ENCODE data around the gene NFILZ.

Gene NFILZ, protein sequence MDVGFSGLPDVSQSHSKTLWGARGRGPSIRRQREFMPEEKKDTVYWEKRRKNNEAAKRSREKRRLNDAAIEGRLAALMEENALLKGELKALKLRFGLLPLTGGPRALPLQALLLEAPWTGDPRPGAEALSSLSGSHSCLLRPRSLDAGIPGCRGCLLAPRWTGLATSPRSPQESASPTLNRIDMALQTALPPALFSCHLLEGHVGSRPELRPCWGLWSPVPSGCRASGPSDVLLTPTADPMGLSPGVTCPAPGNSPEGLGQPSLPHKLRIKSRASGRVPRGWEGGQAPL

DNA sequence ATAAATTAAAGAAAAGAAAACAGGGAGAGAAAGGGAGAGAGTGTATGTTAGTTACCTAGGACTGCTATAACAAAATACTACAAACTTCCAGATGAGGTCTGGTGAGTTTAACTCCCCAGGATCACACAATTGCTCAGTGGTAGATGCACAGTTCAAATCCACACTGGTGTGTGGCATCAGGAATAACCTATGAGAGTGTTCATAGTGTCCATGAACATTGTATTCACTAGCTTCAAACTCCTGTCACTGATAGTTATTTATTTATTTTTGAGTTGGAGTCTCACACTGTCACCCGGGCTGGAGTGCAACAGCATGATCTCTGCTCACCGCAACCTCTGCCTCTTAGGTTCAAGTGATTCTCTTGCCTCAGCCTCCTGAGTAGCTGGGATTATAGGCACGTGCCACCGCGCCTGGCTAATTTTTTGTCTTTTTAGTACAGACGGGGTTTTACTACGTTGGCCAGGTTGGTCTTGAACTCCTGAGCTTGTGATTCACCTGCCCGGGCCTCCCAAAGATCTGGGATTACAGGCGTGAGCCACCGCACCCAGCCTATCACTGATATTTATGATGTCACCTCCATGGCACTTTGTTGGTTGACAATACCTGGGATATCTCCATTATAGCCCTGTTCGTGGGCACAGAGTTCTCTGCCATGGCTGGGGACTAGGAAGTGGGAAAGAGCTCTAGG lies at the start of gene NFILZ:
TSS of gene NFILZ (plus strand) at position 638 of the 688 bp plus-strand sequence. CDS start 46,133 bp downstream, outside the sequence.
- DNase-seq (ENCODE audit: low read depth), result no peak

DNA sequence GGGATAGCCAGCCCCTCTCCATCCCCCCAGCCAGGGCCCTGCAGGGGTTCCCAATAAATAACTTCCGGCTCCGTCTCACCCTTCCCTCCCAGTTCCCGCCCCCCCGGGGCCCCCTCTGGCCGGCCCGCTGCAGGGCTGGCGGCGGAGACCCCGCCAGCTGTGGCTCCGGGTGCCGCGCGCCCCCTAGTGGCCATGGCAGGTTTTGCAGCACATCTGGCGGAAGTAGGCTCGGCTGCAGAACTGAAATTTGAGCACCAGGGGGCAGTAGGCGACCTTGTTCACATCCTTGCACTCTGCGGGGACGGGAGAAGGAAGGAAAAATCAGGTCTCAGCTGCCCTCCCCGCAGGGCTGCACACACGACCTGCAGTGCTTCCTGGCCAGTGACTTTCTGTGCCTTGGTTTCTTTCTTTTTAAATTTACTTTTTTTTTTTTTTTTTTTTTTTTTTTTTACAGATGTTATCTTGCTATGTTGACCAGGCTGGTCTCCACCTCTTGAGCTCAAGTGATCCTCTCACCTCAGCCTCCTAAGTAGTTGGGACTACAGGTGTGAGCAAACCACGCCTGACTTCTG lies 49.6 kb upstream of the NFILZ start:
- no peak for DNase-seq (ENCODE audit: low read depth)

DNA sequence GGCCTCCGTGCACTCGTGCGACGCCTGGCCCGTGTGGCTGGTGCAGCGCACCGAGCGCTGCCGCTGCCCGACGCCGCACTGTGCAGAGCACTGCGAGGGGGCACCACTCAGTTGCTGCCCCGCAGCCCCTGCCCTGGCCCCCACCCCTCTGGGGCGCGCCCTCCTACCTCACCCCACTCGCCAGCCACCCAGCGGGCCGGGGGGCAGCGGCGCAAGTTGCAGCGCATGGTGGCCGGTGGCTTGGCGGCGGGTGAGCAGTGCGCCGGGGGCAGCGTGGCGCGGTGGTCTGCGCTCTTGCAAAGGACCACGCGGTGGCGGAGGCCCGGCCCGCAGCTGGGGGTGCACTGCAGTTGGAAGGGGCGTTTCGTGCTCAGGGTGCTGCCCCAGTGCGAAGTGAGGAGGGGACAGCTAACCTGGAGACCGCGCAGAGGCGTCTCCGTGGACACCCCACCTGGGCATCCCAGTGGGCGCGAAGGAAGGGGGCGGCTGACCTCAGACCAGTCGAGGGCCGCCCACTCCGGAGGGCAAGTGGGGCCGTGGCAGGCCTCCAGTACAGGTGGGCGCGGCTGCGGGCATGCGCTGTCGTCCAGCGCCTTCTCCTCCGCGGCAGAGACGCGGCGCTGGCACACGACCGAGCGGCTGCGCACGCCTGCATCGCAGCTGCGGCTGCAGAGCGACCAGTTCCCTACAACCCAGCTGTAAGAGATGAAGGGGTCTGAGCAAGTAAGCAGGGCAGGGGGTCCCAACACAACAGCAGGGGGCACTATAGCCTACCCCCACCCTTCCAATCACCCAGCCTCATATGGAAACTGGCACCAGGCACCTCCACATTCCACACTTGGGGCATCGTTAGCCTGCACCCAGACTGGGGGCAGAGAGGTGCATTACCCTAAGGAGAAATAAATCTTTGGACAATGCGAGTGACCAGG lies 45.2 kb upstream of the NFILZ start:
- no peak for DNase-seq (ENCODE audit: low read depth)

DNA sequence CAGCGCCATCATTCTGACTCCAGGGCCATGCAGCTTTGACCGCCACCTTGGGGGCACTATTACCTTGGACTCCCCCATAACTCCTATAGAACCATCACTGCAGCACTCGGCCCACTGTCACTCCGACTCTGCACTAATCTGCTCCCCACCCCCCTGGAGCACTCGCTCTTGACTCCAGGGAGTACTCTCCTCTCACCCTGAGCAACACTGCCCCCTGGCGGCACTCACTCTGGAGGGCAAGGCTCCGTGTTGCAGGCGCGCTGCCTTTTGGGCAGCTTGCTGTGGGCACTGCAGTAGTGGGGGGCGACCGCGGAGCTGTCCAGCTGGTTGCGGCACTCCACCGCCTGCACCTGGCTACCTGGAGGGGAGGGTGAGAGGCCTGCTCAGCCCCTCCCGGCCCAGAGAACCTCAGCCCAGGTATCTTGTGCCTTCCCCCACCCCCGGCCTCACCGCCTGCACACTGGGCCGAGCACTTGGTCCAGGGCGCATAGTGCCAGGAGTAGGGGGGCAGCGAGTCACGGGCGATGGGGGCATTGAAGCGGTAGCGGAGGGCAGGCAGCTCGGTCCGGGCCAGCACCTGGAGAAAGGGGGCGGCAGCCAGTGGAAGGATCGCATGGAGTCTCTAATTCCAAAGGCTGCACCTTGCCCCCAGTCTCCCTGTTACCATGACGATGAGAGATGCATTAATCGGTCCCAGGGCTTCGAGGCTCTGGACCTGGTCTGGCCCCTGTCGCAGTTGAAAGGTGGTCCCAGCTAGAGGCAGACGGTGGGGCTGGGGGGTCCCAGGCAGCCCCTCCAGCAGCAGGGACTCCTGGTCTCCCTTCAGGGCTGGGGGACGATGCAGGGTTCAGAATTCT lies 44.3 kb upstream of the NFILZ start:
- DNase-seq (ENCODE audit: low read depth), result no peak

DNA sequence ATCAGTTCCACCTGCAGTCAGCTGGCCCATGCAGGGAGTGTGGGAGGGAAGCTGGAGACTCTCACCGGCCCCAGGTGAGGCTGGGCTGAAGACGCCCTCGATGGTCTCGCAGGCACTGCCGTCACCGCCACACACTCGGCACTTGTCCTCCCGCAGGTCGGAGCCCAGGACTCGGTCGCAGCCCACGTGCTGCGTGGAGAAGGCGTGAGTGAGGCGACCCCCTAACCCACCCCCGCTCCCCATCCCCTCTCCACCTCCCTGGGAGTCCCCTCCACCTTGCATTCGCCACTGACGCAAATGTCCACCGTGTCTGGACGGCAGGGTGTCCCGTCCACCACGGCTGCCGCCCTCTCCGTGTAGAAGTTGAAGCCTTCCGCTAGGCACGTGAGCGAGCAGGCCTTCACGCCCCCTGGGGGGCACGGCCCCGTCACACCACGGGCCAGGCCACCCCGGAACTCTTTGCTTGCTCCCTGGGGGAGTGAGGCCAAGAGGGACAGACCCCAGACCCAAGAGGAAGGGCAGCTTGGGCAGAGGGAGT lies 41.2 kb upstream of the NFILZ start:
- no peak for DNase-seq (ENCODE audit: low read depth)

DNA sequence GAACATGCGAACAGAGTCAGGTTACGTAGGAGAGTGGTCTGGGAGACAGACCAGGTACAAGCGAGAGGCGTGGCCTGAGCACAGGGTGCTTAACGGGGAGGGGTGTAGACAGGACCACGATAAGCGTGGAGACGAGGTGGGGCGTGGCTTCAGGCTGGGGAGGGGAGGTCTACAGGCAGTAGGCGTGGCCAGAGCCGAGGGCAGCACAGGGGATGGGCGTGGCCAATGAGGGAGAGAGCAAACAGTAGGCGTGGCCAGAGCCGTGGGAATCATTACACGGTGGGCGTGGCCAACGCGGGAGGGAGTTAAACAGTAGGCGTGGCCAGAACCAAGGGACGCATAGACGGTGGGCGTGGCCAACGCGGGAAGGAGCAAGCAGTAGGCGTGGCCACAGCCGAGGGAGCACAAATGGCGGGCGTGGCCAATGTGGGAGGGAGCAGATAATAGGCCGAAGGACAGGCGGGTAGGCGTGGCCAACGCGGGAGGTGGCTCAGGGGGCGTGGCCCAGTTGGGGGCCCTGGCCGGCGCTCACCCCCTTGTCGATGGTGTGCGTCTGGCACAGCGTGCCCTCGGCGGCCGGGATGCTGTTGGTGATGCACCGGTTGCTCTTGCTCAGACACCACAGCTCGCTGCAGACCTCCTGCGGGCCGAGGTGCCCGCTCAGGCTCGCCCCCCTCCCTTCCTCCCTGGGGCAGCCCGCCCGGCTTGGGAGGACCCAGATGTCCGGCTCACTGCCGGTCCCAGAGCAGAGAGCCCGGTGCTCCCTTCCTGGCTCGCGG lies 38.0 kb upstream of the NFILZ start:
- no peak for DNase-seq (ENCODE audit: low read depth)

DNA sequence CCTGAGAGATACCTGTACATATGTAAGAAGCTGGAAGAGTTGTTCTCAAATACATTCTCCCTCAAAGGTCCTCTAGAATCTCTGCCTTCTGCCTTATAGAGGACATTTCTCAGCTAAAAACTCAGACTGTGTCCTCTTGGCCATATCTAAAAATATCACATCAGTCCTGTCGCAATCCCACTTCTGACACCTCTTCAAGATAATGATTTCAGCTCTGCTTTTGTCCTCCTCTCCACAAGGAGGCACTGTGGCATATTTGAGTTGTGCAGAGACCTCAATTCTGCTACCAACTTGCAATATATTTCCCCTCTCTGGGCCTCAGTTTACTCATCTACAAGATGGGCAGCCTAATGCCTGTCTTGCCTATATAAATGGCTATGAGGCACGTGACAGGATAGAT lies 36.5 kb upstream of the NFILZ start:
- no peak for DNase-seq (ENCODE audit: low read depth)

DNA sequence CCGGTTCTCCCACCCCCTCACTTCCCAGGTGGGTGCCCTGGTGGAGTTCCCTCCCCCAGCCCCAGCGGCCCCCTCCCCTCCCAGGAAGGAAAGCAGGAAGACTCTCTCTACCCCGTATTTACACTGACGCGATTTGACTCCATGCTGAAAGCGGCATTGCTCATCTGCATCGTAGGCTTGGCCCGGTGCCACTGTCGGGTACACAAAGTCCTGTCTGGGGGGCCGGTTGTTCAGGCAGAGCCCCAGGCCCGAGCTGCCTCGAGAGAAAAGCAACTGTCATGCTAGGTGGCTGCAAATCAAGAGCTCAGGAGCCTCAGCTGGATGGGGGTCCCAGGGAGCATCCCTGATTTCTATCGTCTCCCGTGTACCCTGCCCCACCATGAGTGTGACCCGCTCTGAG lies 34.8 kb upstream of the NFILZ start:
- no peak for DNase-seq (ENCODE audit: low read depth)

DNA sequence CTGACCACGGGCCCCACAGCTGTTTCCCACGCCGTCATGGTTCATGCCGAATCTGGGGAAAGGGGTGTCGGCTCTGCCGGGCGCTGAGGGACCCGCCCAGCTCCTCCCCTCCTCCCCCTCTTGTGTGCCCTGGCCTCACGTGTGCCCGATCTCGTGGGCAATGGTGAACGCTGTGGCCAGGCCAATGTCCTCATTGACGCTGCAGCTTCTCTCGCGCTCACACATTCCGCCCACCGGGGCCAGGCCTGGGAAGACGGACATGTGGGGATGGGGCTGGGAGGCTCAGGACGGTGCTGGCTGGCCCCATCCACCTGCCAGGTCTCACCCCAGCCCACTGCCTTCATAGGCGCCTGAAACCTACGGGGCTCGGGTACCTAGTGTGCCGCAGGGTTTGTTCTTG lies 34.3 kb upstream of the NFILZ start:
- no peak for DNase-seq (ENCODE audit: low read depth)

DNA sequence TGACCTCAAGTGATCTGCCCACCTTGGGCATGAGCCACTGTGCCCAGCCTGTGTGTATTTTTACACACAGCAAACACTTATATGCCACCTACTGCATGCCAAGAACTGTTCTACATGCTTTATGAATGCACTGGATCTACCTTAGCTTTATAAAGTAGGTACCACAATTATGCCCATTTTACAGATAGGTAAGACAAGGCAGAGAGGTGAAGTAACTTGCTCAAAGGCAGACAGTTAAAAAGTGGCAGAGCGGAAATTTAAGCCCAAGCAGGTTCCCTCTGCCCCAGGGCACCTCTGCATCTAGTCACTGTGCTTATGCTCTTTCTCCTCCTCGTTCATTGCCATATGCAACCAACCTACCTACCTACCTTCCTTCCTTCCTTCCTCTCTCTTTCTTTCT lies 30.4 kb upstream of the NFILZ start:
- DNase-seq (ENCODE audit: low read depth), result no peak

DNA sequence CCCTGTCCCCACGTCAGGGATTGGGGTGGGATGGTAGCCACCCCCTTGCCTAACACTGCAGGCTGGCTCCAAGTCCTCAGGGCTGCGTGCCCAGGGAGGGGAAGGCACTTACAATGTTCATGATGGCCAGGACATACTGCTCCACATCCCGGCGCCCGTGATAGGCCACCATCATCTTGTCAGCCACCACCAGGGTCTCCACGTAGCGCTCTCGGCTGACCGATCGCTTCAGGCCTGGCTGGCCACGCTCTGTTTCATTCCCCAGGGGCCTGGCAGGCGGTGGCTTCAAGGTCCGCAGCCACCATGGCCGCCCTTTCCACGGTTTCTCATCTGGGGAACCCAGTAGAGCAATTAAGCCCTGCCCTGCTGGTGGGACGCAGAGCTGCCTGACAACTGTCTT lies 29.6 kb upstream of the NFILZ start:
- no peak for DNase-seq (ENCODE audit: low read depth)

DNA sequence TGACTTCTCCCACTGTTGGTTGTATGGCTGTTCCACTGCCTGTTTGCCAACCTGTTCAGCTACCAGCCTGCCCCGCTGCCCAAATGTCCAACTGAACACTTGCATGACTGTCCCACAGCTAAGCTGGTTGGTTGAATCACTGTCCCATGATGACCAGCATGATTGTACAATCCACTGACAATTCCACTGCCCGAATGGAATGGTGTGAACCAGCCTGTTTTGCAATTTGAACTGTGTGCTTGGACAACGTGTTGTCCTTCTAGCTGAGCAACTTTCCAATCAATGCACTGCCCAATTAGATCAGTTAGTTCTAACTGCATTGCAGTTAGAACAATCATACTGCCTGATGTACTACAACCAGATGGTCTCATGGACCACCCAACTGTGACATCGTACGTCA lies 28.6 kb upstream of the NFILZ start:
- DNase-seq (ENCODE audit: low read depth), result no peak

DNA sequence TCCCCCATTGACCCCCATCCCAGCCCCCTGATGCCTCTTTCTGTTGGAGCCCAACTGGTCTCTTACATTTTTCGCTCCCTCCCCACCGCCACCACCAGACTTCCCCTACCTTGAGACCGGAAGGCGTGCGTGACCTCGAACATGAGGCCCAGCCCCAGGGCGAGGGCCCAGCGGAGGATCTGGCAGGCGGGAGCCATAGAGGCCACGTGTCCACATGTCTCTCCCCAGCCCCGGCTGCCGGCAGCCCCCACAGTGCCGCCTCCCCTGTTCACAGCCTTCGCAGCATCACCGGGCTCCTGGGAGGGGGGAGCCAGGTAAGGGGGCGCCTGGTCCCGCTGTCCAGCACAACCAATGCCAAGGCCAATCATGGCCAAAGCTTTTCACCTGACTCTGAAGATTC lies 24.9 kb upstream of the NFILZ start:
- no peak for DNase-seq (ENCODE audit: low read depth)

DNA sequence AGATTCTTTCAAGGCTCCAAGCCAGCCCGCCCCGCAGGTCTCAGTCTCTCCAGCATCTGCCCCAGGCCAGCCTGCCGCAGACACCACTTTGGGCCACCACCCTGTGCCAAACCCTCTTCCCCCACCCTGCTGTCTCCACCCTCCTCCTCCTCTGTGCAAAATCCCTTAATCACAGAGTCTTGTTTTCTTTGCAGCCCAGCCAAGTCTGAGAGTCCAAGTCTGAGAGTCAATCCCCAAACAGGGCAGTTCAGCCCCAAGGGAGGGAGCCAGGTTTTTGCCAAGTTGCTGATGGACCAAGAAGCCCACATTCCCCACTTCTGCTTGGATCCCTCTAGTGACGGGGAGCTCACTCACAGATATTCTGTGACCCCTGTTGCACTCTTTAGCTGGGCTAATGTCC lies 23.0 kb upstream of the NFILZ start:
- DNase-seq (ENCODE audit: low read depth), result no peak

DNA sequence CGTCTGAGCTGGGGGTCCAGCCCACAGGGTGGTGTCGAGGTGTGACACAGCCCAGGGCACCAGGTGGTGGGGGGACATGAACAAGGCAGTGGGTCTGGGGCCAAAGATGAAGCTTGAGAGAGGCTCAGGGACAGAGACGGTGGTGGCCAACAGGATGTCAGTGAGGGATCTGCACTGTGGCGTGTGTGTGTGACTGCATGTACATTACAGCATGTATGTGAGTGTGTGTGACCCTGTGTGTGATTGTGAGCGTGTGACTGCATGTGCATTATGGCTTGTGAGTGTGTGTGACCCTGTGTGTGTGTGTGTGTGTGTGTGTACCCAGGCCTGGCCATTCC lies 21.5 kb upstream of the NFILZ start:
- DNase-seq (ENCODE audit: low read depth), result no peak

DNA sequence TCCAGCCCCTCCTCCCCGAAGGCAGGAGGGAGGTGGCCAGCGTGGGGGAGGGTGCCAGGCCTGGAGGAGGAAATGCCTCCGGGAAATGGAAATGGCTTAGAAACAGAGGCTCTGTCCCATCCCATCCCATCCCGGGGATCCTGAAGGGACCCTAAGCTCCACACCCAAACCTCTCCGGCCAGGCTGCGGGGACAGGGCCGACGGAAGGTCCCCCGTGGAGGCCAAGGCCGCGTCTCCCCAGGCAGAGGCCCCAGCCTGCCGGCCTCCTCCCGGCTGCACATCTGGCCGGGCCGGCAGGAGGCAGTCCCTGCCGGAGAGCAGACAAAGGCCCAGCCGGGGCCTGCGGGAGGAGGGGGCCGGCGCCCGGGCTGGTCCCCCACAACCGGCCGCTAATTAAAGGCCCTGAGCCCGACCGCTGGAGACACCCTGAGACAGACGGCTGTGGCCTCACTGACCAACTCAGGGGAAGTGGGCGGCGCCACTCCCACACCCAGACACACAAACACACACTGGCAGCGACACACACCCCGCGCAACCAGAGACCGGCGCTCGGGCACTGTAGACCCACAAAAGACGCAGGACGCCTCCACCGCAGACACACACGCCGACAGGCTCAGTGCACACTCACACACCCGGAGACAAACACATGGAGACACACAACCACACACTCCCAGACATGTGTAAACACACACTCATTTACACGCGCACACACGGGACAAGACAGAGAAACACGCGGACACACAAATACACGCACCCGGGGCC lies 21.0 kb upstream of the NFILZ start:
- DNase-seq (ENCODE audit: low read depth), result no peak

DNA sequence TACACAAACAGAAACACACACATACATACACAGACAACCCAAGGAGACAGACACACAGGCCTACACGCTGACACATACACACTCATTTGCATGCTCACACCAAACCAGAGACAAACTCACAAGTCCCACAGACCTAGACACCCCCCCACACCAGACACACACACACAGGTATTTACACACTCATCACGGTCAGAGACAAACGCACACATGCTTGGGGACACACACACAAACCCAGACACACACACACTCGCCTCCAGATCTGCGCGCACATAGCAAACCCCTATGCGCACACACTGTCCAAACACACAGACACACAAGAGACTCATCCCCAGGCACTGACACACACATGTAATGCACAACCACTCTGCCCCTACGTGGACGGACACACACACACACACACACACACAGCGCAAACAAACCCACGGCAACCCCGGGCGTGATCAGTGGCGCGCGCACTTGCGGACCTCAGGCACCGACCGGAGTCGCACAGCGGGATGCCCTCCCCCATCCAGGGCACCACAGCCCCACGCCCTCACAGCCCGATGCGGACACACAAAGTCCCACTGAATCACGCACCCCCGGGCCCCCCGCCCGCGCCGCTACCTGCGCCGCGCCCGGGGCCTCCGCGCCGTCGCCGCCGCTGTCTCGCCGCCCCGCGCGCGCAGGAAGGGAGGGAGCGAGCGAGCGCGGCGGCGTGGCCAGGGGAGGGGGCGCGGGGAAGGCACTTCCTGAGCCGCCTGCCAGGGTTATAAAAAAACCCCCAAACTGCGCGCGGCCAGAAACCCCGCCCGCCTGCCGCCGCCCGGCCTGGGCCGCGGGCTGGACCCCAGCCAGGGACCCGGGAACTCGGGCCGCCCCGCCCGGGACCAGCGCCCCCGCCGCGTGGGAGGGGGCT lies 20.1 kb upstream of the NFILZ start, which contains the start of gene ADAMTS10:
TSS of gene ADAMTS10 (minus strand) at position 675 of the 895 bp plus-strand sequence. CDS start 5,005 bp downstream, outside the sequence.
- no peak for DNase-seq (ENCODE audit: low read depth)

DNA sequence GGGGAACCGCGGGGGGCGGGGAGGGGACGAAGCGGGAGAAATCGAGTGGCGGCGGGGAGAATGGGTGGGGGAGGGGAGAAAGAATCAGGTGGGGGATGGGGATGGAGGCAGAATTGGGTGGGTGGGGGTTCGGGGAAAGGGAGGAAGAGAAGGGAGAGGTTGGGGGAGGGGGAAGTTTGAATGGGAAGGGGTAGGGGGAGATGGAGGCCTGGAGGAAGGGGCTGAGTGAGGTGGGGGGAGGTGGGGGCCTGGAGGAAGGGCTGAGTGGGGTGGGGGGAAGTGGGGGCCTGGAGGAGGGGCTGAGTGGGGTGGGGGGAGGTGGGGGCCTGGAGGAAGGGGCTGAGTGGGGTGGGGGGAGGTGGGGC lies 19.5 kb upstream of the NFILZ start:
- no peak for DNase-seq (ENCODE audit: low read depth)
